GM12874 (cell line): ENCODE data around the gene GBA3.

Experiments
- TF ChIP-seq, protein P1 (sequence below): IDR thresholded peaks from 2 replicates; pipeline ENCODE4 v1.5.1; 2011; ENCODE audit warnings: low read depth, mild to moderate bottlenecking, control low read depth, low read length, moderate library complexity; ENCODE audit not compliant: insufficient read depth

The GBA3 gene

GRCh38 chr4:22667332-22667940 is 25.3 kb upstream of the GBA3 start:
- TF ChIP-seq, protein P1, sequence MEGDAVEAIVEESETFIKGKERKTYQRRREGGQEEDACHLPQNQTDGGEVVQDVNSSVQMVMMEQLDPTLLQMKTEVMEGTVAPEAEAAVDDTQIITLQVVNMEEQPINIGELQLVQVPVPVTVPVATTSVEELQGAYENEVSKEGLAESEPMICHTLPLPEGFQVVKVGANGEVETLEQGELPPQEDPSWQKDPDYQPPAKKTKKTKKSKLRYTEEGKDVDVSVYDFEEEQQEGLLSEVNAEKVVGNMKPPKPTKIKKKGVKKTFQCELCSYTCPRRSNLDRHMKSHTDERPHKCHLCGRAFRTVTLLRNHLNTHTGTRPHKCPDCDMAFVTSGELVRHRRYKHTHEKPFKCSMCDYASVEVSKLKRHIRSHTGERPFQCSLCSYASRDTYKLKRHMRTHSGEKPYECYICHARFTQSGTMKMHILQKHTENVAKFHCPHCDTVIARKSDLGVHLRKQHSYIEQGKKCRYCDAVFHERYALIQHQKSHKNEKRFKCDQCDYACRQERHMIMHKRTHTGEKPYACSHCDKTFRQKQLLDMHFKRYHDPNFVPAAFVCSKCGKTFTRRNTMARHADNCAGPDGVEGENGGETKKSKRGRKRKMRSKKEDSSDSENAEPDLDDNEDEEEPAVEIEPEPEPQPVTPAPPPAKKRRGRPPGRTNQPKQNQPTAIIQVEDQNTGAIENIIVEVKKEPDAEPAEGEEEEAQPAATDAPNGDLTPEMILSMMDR: no peak

- TF ChIP-seq, protein P1: no peak
Observed at GRCh38 chr4:22668301-22668700, 24.4 kb upstream of the GBA3 start.

DNA sequence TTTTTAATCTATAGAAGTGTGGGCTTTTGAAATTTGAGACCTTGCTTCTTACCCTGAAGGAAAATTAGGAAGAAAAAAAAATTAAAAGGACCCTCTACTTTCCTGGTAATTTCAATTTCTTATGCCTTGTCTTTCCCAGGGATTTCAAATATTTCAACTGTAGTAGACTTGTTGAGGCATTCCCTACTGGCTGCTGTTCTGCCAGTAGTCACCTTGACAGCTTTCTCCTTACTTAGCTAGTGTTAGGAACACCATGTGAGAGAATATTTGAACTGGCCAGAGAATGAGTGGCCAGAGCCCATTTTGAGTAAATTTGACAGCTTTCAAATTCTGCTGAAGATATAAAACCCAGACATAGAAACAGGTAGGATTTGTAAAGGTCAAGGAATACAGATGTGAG is 24.0 kb upstream of the GBA3 start:
- TF ChIP-seq, protein P1: no peak

DNA sequence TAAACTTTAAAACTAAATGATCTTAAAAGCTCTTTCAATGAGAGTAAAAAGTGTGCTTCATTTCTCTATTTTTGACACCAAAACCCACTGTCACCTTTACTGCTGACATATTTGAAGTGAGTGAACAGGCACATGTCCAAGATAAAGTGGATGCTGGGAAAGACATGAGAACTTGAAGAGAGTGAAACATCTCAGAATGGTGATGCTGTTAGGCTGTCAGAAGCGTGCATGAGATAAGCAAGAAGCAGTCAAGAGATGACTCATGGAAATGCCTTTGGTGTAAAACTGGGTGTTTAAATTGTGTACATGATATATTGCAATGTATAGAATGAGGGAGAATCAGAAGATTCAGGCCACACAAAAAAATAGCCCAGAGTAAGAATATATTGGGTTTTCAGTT is 21.8 kb upstream of the GBA3 start:
- TF ChIP-seq, protein P1: no peak

GRCh38 chr4:22672519-22672918 is 20.2 kb upstream of the GBA3 start:
- TF ChIP-seq, protein P1: no peak

GRCh38 chr4:22672944-22673343 is 19.8 kb upstream of the GBA3 start:
- TF ChIP-seq, protein P1: no peak

GRCh38 chr4:22674700-22675099 is 18.0 kb upstream of the GBA3 start:
- TF ChIP-seq, protein P1: no peak
